Liver (tissue), 9 donors: ENCODE data around the gene RSKR. TPM values are rescaled to one million over a fixed set of nuclear protein-coding genes. Genes with fewer than 3 reads are reported as not detected.

Experiments used
- DNase-seq: peaks from one replicate; pipeline ENCODE4 v3.0.0-alpha.2; 2017; ENCODE audit warnings: low spot score
- H3K27ac ChIP-seq, 2 donors: one replicate each; pipeline ENCODE4 v1.7.0; 2013; ENCODE audit warnings: inconsistent platforms in 2 of 2, low read length in 2 of 2, control low read depth in 1 of 2, low read depth in 1 of 2, mild to moderate bottlenecking in 1 of 2
- H3K27me3 ChIP-seq, 4 donors: one replicate each; pipeline versions ENCODE4 v1.6.1 to v1.7.0; 2013; ENCODE audit warnings: low read length in 3 of 4, inconsistent platforms in 1 of 4, mild to moderate bottlenecking in 1 of 4, moderate library complexity in 1 of 4; ENCODE audit not compliant: control insufficient read depth in 4 of 4, insufficient read depth in 4 of 4
- H3K36me3 ChIP-seq, 4 donors: one replicate each; pipeline versions ENCODE4 v1.6.1 to v1.7.0; 2013; ENCODE audit warnings: low read length in 3 of 4, mild to moderate bottlenecking in 3 of 4, low read depth in 1 of 4, moderate library complexity in 1 of 4; ENCODE audit not compliant: control insufficient read depth in 4 of 4, insufficient read depth in 3 of 4
- H3K4me1 ChIP-seq, 4 donors: one replicate each; pipeline versions ENCODE4 v1.6.1 to v1.7.0; 2013; ENCODE audit warnings: low read length in 3 of 4, mild to moderate bottlenecking in 3 of 4, moderate library complexity in 1 of 4; ENCODE audit not compliant: control insufficient read depth in 4 of 4, insufficient read depth in 4 of 4
- H3K4me3 ChIP-seq, 3 donors: one replicate each; pipeline versions ENCODE4 v1.6.1 to v1.7.0; 2013; ENCODE audit warnings: low read length in 3 of 3, control low read depth in 1 of 3, low read depth in 1 of 3, mild to moderate bottlenecking in 1 of 3
- H3K9ac ChIP-seq, 2 donors: one replicate each; pipeline ENCODE4 v1.7.0; 2013; ENCODE audit warnings: low read length in 2 of 2, mild to moderate bottlenecking in 2 of 2, moderate library complexity in 2 of 2, control low read depth in 1 of 2, low read depth in 1 of 2
- H3K9me3 ChIP-seq, 4 donors: one replicate each; pipeline versions ENCODE4 v1.6.1 to v1.7.0; 2013; ENCODE audit warnings: low read length in 3 of 4; ENCODE audit not compliant: control insufficient read depth in 4 of 4
- CTCF ChIP-seq: fragments of 150-350 bp; IDR thresholded peaks from 2 replicates; pipeline ENCODE4 v1.5.1; 2017; ENCODE audit warnings: improper control_type of control experiment, low read depth, low read length; ENCODE audit not compliant: missing input control
- FOXA1 ChIP-seq: IDR thresholded peaks from 2 replicates; pipeline ENCODE4 v1.6.1; 2016; ENCODE audit warnings: antibody characterized with exemption
- FOXA2 ChIP-seq: IDR thresholded peaks from 2 replicates; pipeline ENCODE4 v1.6.1; 2016; ENCODE audit warnings: antibody characterized with exemption
- GABPA ChIP-seq, 2 donors: IDR thresholded peaks in 1 of 2; conservative IDR thresholded peaks in 1 of 2; 2 replicates each; pipeline ENCODE4 v1.6.1; 2016; ENCODE audit warnings: antibody characterized with exemption in 2 of 2, mild to moderate bottlenecking in 1 of 2, moderate library complexity in 1 of 2
- HNF4A ChIP-seq, 2 donors: conservative IDR thresholded peaks; 2 replicates each; pipeline ENCODE4 v1.6.1; 2016; ENCODE audit warnings: antibody characterized with exemption in 2 of 2, mild to moderate bottlenecking in 2 of 2
- HNF4G ChIP-seq: IDR thresholded peaks from 2 replicates; pipeline ENCODE4 v1.6.1; 2016; ENCODE audit warnings: antibody characterized with exemption
- MAX ChIP-seq: IDR thresholded peaks from 2 replicates; pipeline ENCODE4 v1.6.1; 2016; ENCODE audit warnings: antibody characterized with exemption
- NR2F2 ChIP-seq: IDR thresholded peaks from 2 replicates; pipeline ENCODE4 v1.6.1; 2016; ENCODE audit warnings: antibody characterized with exemption
- RAD21 ChIP-seq, 2 donors: IDR thresholded peaks; 2 replicates each; pipeline ENCODE4 v1.6.1; 2016; ENCODE audit warnings: antibody characterized with exemption in 2 of 2, mild to moderate bottlenecking in 2 of 2
- REST ChIP-seq: IDR thresholded peaks from 2 replicates; pipeline ENCODE4 v1.6.1; 2016; ENCODE audit warnings: antibody characterized with exemption, mild to moderate bottlenecking
- RXRA ChIP-seq, 2 donors: IDR thresholded peaks; 2 replicates each; pipeline ENCODE4 v1.6.1; 2017 to 2018; ENCODE audit warnings: antibody characterized with exemption in 2 of 2, mild to moderate bottlenecking in 1 of 2
- SP1 ChIP-seq: IDR thresholded peaks from 2 replicates; pipeline ENCODE4 v1.6.1; 2018; ENCODE audit warnings: antibody characterized with exemption, mild to moderate bottlenecking
- TAF1 ChIP-seq: conservative IDR thresholded peaks from 2 replicates; pipeline ENCODE4 v1.6.1; 2016; ENCODE audit warnings: antibody characterized with exemption, mild to moderate bottlenecking
- YY1 ChIP-seq: IDR thresholded peaks from 2 replicates; pipeline ENCODE4 v1.6.1; 2016; ENCODE audit warnings: antibody characterized with exemption, mild to moderate bottlenecking
- ZBTB33 ChIP-seq: IDR thresholded peaks from 2 replicates; pipeline ENCODE4 v1.6.1; 2016; ENCODE audit warnings: antibody characterized with exemption
- WGBS: extraction: QIAGEN DNeasy Blood & Tissue Kit; methylation state at CpG from one replicate; pipeline ENCODE4 v1.1.7; 2013; 5-methylcytosine and 5-hydroxymethylcytosine counted together
- polyA plus RNA-seq, 2 donors: library from polyadenylated mRNA; stranded (reverse) in 1 of 2; unstranded in 1 of 2; fragments of 200-250 nt in 1 of 2; fragments of >200 nt in 1 of 2; fragmentation: Nextera tagmentation in 1 of 2; extraction: Ambion mirVana in 1 of 2; gene quantifications; one replicate each; pipeline versions ENCODE4 v1.2.1 to v1.2.3, GENCODE V29; 2013 to 2015
- total RNA-seq, 2 donors: library from RNA; depleted of rRNA; stranded (reverse); fragments of >200 nt; gene quantifications; one replicate each; pipeline ENCODE4 v1.2.3, GENCODE V29; 2014
- donor health status: healthy.
- donor health status: healthy.
- donor health status: healthy.
- donor health status: healthy.
- donor health status: healthy.

The RSKR gene
- total and polyA plus RNA-seq, 4 donors, result 0.63 to 14.5 (median 1.2) TPM

- TF ChIP-seq FOXA2 (no peak), CTCF (no peak), REST (no peak), HNF4G (no peak)
- H3K9me3 ChIP-seq, result no peaks in the 10 kb centered on the region
- H3K27ac ChIP-seq, result no peak overlapping the region
- DNase-seq, result no peak
- no peak overlapping the region for H3K4me3 ChIP-seq
- peaks cover 2 to 6% (median 4%) of the 10 kb centered on the region in 4 donors for H3K4me1 ChIP-seq
- no peak overlapping the region for H3K9ac ChIP-seq
- 91% methylated on average over 4 of the region's 4 CpGs for WGBS
- peaks cover 15 to 76% (median 49%) of the 10 kb centered on the region in 4 donors for H3K36me3 ChIP-seq
- H3K27me3 ChIP-seq, result no peaks in the 10 kb centered on the region
Observed at GRCh38 chr17:28615260-28615940, 1.4 kb upstream of the RSKR start.

GRCh38 chr17:28612936-28613872, 781 bp downstream of the RSKR start:
- Histone ChIP-seq H3K9ac (no peak overlapping the region), H3K9me3 (no peaks in the 10 kb centered on the region), H3K36me3 (peaks cover 14 to 60% (median 37%) of the 10 kb centered on the region in 4 donors), H3K27me3 (no peaks in the 10 kb centered on the region), H3K4me3 (no peak overlapping the region), H3K4me1 (no peaks in the 10 kb centered on the region), H3K27ac (no peak overlapping the region)
- DNase-seq, result no peak
- WGBS, result 82% methylated on average over 6 of the region's 6 CpGs
- no peak for TF ChIP-seq SP1
- peak; percentile 47 for TF ChIP-seq CTCF
- no peak for TF ChIP-seq GABPA (IDR thresholded peaks at IDR 0.05 in 1 of 2, conservative IDR thresholded peaks at IDR 0.05 in 1 of 2)
- TF ChIP-seq RAD21 (IDR thresholded peaks at IDR 0.05), result peak; percentile 76 to 79
- no peak for TF ChIP-seq HNF4A (conservative IDR thresholded peaks at IDR 0.05)
- TF ChIP-seq NR2F2, result no peak
- no peak for TF ChIP-seq MAX
- no peak for TF ChIP-seq HNF4G
- no peak for TF ChIP-seq TAF1
- TF ChIP-seq YY1, result no peak
- no peak for TF ChIP-seq FOXA1
- no peak for TF ChIP-seq REST
- TF ChIP-seq ZBTB33, result no peak
- peak in 1 of 2 donors; percentile 10 for TF ChIP-seq RXRA (IDR thresholded peaks at IDR 0.05)
